ENCODE data around the gene SRSF9.
"Not testable (repeated sequence)": the region's sequence is repeated elsewhere in the genome, so short reads cannot be mapped to it uniquely, and the experiment has no call there.

The SRSF9 gene

GRCh38 chr12:120462099-120462640, 7.4 kb downstream of the SRSF9 start:
- H3K9me3 ChIP-seq (ENCODE audit: control insufficient read depth, insufficient read depth, low read length) = no peaks in the 10 kb centered on the region
- H3K27me3 ChIP-seq (ENCODE audit: control insufficient read depth, insufficient read depth, low read length) = no peaks in the 10 kb centered on the region
- peaks cover 3% of the 10 kb centered on the region for H3K4me1 ChIP-seq (ENCODE audit: control insufficient read depth, insufficient read depth, low read length)
- no peak overlapping the region for H3K9ac ChIP-seq (ENCODE audit: low read depth, low read length)
- H3K36me3 ChIP-seq (ENCODE audit: control insufficient read depth, insufficient read depth, low read length) = peaks cover 44% of the 10 kb centered on the region
- H3K4me3 ChIP-seq (ENCODE audit: low read depth, low read length) = no peak overlapping the region

- H3K9me3 ChIP-seq (ENCODE audit: control insufficient read depth, insufficient read depth, low read length) = no peaks in the 10 kb centered on the region
- H3K9ac ChIP-seq (ENCODE audit: low read depth, low read length) = no peak overlapping the region
- no peaks in the 10 kb centered on the region for H3K27me3 ChIP-seq (ENCODE audit: control insufficient read depth, insufficient read depth, low read length)
- no peaks in the 10 kb centered on the region for H3K4me1 ChIP-seq (ENCODE audit: control insufficient read depth, insufficient read depth, low read length)
- H3K4me3 ChIP-seq (ENCODE audit: low read depth, low read length) = no peak overlapping the region
- peaks cover 44% of the 10 kb centered on the region for H3K36me3 ChIP-seq (ENCODE audit: control insufficient read depth, insufficient read depth, low read length)
Measured at GRCh38 chr12:120460157-120460556, 9.4 kb downstream of the SRSF9 start.

GRCh38 chr12:120457133-120457532, 12.4 kb downstream of the SRSF9 start:
- Histone ChIP-seq H3K4me1 (ENCODE audit: control insufficient read depth, insufficient read depth, low read length) (no peaks in the 10 kb centered on the region), H3K9ac (ENCODE audit: low read depth, low read length) (no peak overlapping the region), H3K27me3 (ENCODE audit: control insufficient read depth, insufficient read depth, low read length) (no peaks in the 10 kb centered on the region), H3K36me3 (ENCODE audit: control insufficient read depth, insufficient read depth, low read length) (peaks cover 23% of the 10 kb centered on the region), H3K4me3 (ENCODE audit: low read depth, low read length) (no peak overlapping the region), H3K9me3 (ENCODE audit: control insufficient read depth, insufficient read depth, low read length) (no peaks in the 10 kb centered on the region)

GRCh38 chr12:120455302-120455701, 14.2 kb downstream of the SRSF9 start:
- no peak overlapping the region for H3K9ac ChIP-seq (ENCODE audit: low read depth, low read length)
- no peaks in the 10 kb centered on the region for H3K4me1 ChIP-seq (ENCODE audit: control insufficient read depth, insufficient read depth, low read length)
- no peak overlapping the region for H3K4me3 ChIP-seq (ENCODE audit: low read depth, low read length)
- no peaks in the 10 kb centered on the region for H3K9me3 ChIP-seq (ENCODE audit: control insufficient read depth, insufficient read depth, low read length)
- H3K27me3 ChIP-seq (ENCODE audit: control insufficient read depth, insufficient read depth, low read length) = no peaks in the 10 kb centered on the region
- peaks cover 27% of the 10 kb centered on the region for H3K36me3 ChIP-seq (ENCODE audit: control insufficient read depth, insufficient read depth, low read length)

- Histone ChIP-seq H3K27me3 (ENCODE audit: control insufficient read depth, insufficient read depth, low read length) (no peaks in the 10 kb centered on the region), H3K36me3 (ENCODE audit: control insufficient read depth, insufficient read depth, low read length) (peaks cover 19% of the 10 kb centered on the region), H3K4me3 (ENCODE audit: low read depth, low read length) (no peak overlapping the region), H3K9ac (ENCODE audit: low read depth, low read length) (no peak overlapping the region), H3K9me3 (ENCODE audit: control insufficient read depth, insufficient read depth, low read length) (no peaks in the 10 kb centered on the region), H3K4me1 (ENCODE audit: control insufficient read depth, insufficient read depth, low read length) (no peaks in the 10 kb centered on the region)
Measured at GRCh38 chr12:120453977-120454376, 15.6 kb downstream of the SRSF9 start.

GRCh38 chr12:120453060-120453750, 16.3 kb downstream of the SRSF9 start:
- Histone ChIP-seq H3K36me3 (ENCODE audit: control insufficient read depth, insufficient read depth, low read length) (peaks cover 13% of the 10 kb centered on the region), H3K4me1 (ENCODE audit: control insufficient read depth, insufficient read depth, low read length) (no peaks in the 10 kb centered on the region), H3K9ac (ENCODE audit: low read depth, low read length) (no peak overlapping the region), H3K4me3 (ENCODE audit: low read depth, low read length) (no peak overlapping the region), H3K27me3 (ENCODE audit: control insufficient read depth, insufficient read depth, low read length) (no peaks in the 10 kb centered on the region), H3K9me3 (ENCODE audit: control insufficient read depth, insufficient read depth, low read length) (no peaks in the 10 kb centered on the region)

- H3K36me3 ChIP-seq (ENCODE audit: control insufficient read depth, insufficient read depth, low read length) = peaks cover 13% of the 10 kb centered on the region
- not testable (repeated sequence) for H3K27me3 ChIP-seq (ENCODE audit: control insufficient read depth, insufficient read depth, low read length); H3K4me3 ChIP-seq (ENCODE audit: low read depth, low read length); H3K9me3 ChIP-seq (ENCODE audit: control insufficient read depth, insufficient read depth, low read length); H3K9ac ChIP-seq (ENCODE audit: low read depth, low read length); H3K4me1 ChIP-seq (ENCODE audit: control insufficient read depth, insufficient read depth, low read length)
Measured at GRCh38 chr12:120452524-120452923, 17.0 kb downstream of the SRSF9 start.

GRCh38 chr12:120447992-120448391, 21.6 kb downstream of the SRSF9 start:
- no peaks in the 10 kb centered on the region for H3K27me3 ChIP-seq (ENCODE audit: control insufficient read depth, insufficient read depth, low read length)
- no peaks in the 10 kb centered on the region for H3K4me1 ChIP-seq (ENCODE audit: control insufficient read depth, insufficient read depth, low read length)
- no peak overlapping the region for H3K4me3 ChIP-seq (ENCODE audit: low read depth, low read length)
- H3K9me3 ChIP-seq (ENCODE audit: control insufficient read depth, insufficient read depth, low read length) = no peaks in the 10 kb centered on the region
- H3K9ac ChIP-seq (ENCODE audit: low read depth, low read length) = no peak overlapping the region
- H3K36me3 ChIP-seq (ENCODE audit: control insufficient read depth, insufficient read depth, low read length) = peaks cover 20% of the 10 kb centered on the region

- Histone ChIP-seq H3K9ac (ENCODE audit: low read depth, low read length) (peak overlapping the region; percentile 98), H3K4me3 (ENCODE audit: low read depth, low read length) (peak overlapping the region; percentile 100), H3K36me3 (ENCODE audit: control insufficient read depth, insufficient read depth, low read length) (peaks cover 17% of the 10 kb centered on the region)
- not testable (repeated sequence) for H3K27me3 ChIP-seq (ENCODE audit: control insufficient read depth, insufficient read depth, low read length); H3K4me1 ChIP-seq (ENCODE audit: control insufficient read depth, insufficient read depth, low read length); H3K9me3 ChIP-seq (ENCODE audit: control insufficient read depth, insufficient read depth, low read length)
Measured at GRCh38 chr12:120446844-120447178, 22.7 kb downstream of the SRSF9 start.

- H3K36me3 ChIP-seq (ENCODE audit: control insufficient read depth, insufficient read depth, low read length) = peaks cover 17% of the 10 kb centered on the region
- H3K4me3 ChIP-seq (ENCODE audit: low read depth, low read length) = peak within 1 kb of the TSS; percentile 100
- peak within 1 kb of the TSS; percentile 98 for H3K9ac ChIP-seq (ENCODE audit: low read depth, low read length)
- H3K27me3 ChIP-seq (ENCODE audit: control insufficient read depth, insufficient read depth, low read length) = no peaks in the 10 kb centered on the region
- no peaks in the 10 kb centered on the region for H3K4me1 ChIP-seq (ENCODE audit: control insufficient read depth, insufficient read depth, low read length)
- H3K9me3 ChIP-seq (ENCODE audit: control insufficient read depth, insufficient read depth, low read length) = no peaks in the 10 kb centered on the region
Measured at GRCh38 chr12:120445911-120446843, 23.4 kb downstream of the SRSF9 start, which contains the start of the genes GATC and TRIAP1. Gene GATC (plus strand): TSS chr12:120446444. CDS start chr12:120446481, 37 bp downstream. Gene TRIAP1 (minus strand): TSS chr12:120446384. CDS start chr12:120446372, 12 bp downstream.

GRCh38 chr12:120444676-120445075, 24.9 kb downstream of the SRSF9 start:
- no peaks in the 10 kb centered on the region for H3K9me3 ChIP-seq (ENCODE audit: control insufficient read depth, insufficient read depth, low read length)
- H3K9ac ChIP-seq (ENCODE audit: low read depth, low read length) = no peak overlapping the region

More at GRCh38 chr12:120444676-120445075, 24.9 kb downstream of the SRSF9 start:
- H3K27me3 ChIP-seq (ENCODE audit: control insufficient read depth, insufficient read depth, low read length) = no peaks in the 10 kb centered on the region
- H3K4me3 ChIP-seq (ENCODE audit: low read depth, low read length) = no peak overlapping the region
- no peaks in the 10 kb centered on the region for H3K4me1 ChIP-seq (ENCODE audit: control insufficient read depth, insufficient read depth, low read length)
- H3K36me3 ChIP-seq (ENCODE audit: control insufficient read depth, insufficient read depth, low read length) = peaks cover 16% of the 10 kb centered on the region
